ENCODE data around the gene ZNF136.

GRCh38 chr19:12117201-12117970 is 45.5 kb upstream of the ZNF136 start:
- TF ChIP-seq CTCF (IDR thresholded peaks at IDR 0.05; ENCODE audit: insufficient read depth, low read length) = no peak
- TF ChIP-seq GABPA (IDR thresholded peaks at IDR 0.05; ENCODE audit: low read depth) = no peak
- TF ChIP-seq POLR2AphosphoS5 (IDR thresholded peaks at IDR 0.05; ENCODE audit: low read depth) = no peak

All from HL-60 (cell line).